ENCODE results near the gene CARNS1.

DNA sequence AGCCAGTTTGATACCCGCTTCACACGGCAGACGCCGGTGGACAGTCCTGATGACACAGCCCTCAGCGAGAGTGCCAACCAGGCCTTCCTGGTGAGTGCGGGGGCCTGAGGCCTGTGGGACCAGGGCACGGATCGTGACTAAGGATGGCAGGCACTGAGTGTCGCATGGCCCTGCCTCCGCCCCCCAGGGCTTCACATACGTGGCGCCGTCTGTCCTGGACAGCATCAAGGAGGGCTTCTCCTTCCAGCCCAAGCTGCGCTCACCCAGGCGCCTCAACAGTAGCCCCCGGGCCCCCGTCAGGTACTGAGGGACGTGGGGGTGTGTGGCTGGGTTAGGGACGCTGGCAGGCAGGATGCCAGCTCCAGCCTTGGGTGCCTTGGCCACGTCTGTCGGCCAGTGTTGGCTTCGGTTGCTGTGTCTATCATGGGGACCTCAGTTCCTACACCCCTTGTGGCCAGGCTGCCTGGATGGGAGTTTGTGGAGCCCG is 19.0 kb downstream of the CARNS1 start:
- TF ChIP-seq, protein P1, sequence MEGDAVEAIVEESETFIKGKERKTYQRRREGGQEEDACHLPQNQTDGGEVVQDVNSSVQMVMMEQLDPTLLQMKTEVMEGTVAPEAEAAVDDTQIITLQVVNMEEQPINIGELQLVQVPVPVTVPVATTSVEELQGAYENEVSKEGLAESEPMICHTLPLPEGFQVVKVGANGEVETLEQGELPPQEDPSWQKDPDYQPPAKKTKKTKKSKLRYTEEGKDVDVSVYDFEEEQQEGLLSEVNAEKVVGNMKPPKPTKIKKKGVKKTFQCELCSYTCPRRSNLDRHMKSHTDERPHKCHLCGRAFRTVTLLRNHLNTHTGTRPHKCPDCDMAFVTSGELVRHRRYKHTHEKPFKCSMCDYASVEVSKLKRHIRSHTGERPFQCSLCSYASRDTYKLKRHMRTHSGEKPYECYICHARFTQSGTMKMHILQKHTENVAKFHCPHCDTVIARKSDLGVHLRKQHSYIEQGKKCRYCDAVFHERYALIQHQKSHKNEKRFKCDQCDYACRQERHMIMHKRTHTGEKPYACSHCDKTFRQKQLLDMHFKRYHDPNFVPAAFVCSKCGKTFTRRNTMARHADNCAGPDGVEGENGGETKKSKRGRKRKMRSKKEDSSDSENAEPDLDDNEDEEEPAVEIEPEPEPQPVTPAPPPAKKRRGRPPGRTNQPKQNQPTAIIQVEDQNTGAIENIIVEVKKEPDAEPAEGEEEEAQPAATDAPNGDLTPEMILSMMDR (IDR thresholded peaks at IDR 0.05) = no peak
- no peak for TF ChIP-seq POLR2A (IDR thresholded peaks at IDR 0.05)
